Liver (tissue), 3 donors: ENCODE data around the gene RAB11FIP5.

Experiments used
- EGR1 ChIP-seq, 2 donors: IDR thresholded peaks; 2 replicates each; pipeline ENCODE4 v1.6.1; 2016 to 2018; ENCODE audit warnings: antibody characterized with exemption in 2 of 2, low read depth in 2 of 2
- HNF4G ChIP-seq: IDR thresholded peaks from 2 replicates; pipeline ENCODE4 v1.6.1; 2016; ENCODE audit warnings: antibody characterized with exemption
- RXRA ChIP-seq, 2 donors: IDR thresholded peaks; 2 replicates each; pipeline ENCODE4 v1.6.1; 2017 to 2018; ENCODE audit warnings: antibody characterized with exemption in 2 of 2, mild to moderate bottlenecking in 1 of 2
- SP1 ChIP-seq: IDR thresholded peaks from 2 replicates; pipeline ENCODE4 v1.6.1; 2018; ENCODE audit warnings: antibody characterized with exemption, mild to moderate bottlenecking
- TAF1 ChIP-seq: conservative IDR thresholded peaks from 2 replicates; pipeline ENCODE4 v1.6.1; 2016; ENCODE audit warnings: antibody characterized with exemption, mild to moderate bottlenecking
- TF ChIP-seq, protein P1 (sequence below): fragments of 150-350 bp; IDR thresholded peaks from 2 replicates; pipeline ENCODE4 v1.5.1; 2017; ENCODE audit warnings: improper control_type of control experiment, low read depth, low read length; ENCODE audit not compliant: missing input control
- TF ChIP-seq, protein P2 (sequence below): IDR thresholded peaks from 2 replicates; pipeline ENCODE4 v1.6.1; 2016; ENCODE audit warnings: antibody characterized with exemption, mild to moderate bottlenecking
- TF ChIP-seq, protein P3 (sequence below): IDR thresholded peaks from 2 replicates; pipeline ENCODE4 v1.6.1; 2016; ENCODE audit warnings: antibody characterized with exemption
- donor health status: healthy.
- donor health status: healthy.

GRCh38 chr2:73077424-73077795 is 35.3 kb downstream of the RAB11FIP5 start:
- TF ChIP-seq, protein P1, sequence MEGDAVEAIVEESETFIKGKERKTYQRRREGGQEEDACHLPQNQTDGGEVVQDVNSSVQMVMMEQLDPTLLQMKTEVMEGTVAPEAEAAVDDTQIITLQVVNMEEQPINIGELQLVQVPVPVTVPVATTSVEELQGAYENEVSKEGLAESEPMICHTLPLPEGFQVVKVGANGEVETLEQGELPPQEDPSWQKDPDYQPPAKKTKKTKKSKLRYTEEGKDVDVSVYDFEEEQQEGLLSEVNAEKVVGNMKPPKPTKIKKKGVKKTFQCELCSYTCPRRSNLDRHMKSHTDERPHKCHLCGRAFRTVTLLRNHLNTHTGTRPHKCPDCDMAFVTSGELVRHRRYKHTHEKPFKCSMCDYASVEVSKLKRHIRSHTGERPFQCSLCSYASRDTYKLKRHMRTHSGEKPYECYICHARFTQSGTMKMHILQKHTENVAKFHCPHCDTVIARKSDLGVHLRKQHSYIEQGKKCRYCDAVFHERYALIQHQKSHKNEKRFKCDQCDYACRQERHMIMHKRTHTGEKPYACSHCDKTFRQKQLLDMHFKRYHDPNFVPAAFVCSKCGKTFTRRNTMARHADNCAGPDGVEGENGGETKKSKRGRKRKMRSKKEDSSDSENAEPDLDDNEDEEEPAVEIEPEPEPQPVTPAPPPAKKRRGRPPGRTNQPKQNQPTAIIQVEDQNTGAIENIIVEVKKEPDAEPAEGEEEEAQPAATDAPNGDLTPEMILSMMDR = no peak
- TF ChIP-seq TAF1 = no peak
- TF ChIP-seq EGR1 (IDR thresholded peaks at IDR 0.05; ENCODE audit: low read depth in 2 of 2) = no peak
- no peak for TF ChIP-seq SP1
- TF ChIP-seq, protein P2, sequence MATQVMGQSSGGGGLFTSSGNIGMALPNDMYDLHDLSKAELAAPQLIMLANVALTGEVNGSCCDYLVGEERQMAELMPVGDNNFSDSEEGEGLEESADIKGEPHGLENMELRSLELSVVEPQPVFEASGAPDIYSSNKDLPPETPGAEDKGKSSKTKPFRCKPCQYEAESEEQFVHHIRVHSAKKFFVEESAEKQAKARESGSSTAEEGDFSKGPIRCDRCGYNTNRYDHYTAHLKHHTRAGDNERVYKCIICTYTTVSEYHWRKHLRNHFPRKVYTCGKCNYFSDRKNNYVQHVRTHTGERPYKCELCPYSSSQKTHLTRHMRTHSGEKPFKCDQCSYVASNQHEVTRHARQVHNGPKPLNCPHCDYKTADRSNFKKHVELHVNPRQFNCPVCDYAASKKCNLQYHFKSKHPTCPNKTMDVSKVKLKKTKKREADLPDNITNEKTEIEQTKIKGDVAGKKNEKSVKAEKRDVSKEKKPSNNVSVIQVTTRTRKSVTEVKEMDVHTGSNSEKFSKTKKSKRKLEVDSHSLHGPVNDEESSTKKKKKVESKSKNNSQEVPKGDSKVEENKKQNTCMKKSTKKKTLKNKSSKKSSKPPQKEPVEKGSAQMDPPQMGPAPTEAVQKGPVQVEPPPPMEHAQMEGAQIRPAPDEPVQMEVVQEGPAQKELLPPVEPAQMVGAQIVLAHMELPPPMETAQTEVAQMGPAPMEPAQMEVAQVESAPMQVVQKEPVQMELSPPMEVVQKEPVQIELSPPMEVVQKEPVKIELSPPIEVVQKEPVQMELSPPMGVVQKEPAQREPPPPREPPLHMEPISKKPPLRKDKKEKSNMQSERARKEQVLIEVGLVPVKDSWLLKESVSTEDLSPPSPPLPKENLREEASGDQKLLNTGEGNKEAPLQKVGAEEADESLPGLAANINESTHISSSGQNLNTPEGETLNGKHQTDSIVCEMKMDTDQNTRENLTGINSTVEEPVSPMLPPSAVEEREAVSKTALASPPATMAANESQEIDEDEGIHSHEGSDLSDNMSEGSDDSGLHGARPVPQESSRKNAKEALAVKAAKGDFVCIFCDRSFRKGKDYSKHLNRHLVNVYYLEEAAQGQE = no peak
- TF ChIP-seq, protein P3, sequence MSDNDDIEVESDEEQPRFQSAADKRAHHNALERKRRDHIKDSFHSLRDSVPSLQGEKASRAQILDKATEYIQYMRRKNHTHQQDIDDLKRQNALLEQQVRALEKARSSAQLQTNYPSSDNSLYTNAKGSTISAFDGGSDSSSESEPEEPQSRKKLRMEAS = no peak
- TF ChIP-seq RXRA (IDR thresholded peaks at IDR 0.05) = no peak
- no peak for TF ChIP-seq HNF4G
